NCI-H146 (cell line): ENCODE results near the gene HDHD3.
"Not testable (repeated sequence)": the region's sequence is repeated elsewhere in the genome, so short reads cannot be mapped to it uniquely, and the experiment has no call there.

Source experiments
- DNase-seq: peaks from one replicate; lab custom pipeline; 2025; lab: John Stamatoyannopoulos, UW

The HDHD3 gene

GRCh38 chr9:113389451-113389850, 12.7 kb upstream of the HDHD3 start:
- DNase-seq = no peak

DNA sequence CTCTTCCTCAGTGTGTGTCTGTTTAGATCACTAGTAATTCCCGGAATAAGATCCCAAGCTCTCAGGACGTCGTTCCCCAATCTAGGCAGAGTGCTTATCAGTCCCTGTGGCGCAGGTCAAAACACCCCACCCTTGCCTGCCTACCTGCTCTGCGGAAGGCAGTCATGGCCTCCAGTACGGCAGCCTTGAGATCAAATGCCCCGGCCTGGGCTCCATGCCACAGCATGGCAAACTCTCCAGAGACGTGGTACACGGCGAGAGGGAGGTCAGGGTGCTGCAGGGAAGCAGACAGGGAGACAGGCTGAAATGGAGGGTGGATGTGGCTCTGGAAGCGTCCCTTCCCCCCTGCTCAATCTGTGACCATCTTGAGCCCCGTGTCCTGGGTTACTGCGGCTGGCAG, 12.0 kb upstream of the HDHD3 start:
- no peak for DNase-seq

DNA sequence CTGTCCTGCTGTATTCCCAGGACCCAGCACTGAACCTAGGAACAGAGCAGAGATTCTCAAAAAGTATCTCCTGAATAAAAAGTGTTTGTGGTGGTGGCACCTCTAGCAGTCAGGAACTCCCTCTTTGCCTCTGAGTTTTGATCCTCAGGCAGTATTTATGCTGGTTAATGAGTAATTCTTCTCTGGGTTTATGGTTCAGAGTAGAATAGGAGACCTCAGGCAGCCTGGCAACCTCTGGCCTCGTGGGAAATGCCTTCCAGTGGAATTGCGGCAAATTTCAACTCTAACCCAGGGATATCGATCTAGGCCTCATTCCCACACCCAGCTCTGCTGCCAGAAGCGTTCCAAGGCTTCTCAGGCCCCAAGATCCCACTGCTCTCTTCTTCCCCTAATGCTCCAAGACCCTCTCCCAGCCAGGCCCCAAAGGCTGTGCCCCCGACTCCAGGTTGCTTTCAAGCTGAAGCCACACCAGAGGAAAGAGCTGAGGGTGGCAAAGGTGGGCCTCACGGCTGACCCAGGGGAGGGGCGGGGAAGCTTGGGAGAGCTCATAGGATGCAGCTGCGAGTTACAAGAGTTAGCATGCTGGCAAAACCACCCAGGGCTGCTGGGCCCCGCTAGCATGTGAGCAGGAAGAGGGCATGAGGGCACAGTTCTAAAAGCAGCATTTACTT, 10.9 kb upstream of the HDHD3 start:
- no peak for DNase-seq

DNA sequence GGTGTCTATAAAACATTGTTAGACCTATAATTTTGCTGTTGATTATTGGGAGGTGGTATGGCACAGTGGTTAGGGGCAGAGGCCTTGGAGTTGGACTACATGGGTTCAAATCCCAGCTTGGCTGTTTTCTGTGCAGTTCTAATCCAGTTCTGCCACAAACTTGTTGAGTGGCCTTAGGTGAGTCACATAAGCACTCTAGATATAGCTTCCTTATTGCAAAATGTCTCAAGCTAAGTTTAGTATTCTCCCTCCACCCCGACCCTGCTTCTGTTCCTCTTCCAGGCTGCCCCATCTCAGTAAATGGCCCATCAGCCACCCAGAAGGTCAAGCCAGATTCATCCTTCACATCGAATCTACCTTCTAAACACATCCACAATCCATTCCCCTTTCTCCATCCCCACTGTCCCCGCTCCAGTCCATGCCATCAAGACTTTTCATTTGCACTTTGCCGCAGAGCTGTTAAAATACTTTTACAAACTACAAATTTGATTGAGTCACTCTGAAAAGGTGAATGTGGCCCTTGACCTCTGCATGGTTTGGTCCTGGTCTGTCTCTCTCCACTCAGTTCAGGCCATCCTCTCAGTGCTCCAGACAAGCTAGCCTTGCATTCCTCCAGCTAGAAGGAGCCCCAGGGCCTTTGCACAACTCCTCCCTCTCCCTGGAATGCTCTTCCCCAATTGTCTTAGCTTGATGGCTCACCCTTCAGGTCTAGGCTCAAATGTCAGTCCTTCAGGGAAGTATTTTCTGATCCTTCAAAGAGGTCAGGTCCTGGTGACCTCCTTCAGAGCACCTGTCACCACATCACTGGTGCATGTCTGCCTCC, 10.0 kb upstream of the HDHD3 start:
- no peak for DNase-seq

DNA sequence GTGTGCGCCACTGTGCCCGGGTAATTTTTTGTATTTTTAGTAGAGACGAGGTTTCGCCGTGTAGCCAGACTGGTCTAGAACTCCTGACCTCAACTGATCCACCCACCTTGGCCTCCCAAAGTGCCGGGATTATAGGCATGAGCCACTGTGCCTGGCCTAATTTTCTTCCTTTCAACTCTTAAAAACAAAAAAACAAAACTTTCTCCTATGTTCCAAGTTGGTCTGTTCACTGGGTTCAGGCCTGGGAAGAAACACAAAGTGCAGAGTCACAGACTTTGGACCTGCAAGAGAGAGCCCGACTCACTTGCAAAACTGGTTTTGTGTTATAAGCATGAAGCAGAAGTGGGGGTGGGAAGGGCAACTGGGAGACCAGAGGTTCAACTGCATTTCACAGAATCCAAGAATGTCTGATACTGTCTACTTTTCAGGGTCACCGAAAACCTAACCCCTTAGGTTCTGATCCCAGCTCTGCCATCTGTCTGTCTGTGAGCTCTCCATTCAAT, 5.2 kb upstream of the HDHD3 start:
- no peak for DNase-seq

GRCh38 chr9:113381441-113381840, 4.7 kb upstream of the HDHD3 start:
- not testable (repeated sequence) for DNase-seq

GRCh38 chr9:113380869-113381378, 4.1 kb upstream of the HDHD3 start:
- DNase-seq = no peak

DNA sequence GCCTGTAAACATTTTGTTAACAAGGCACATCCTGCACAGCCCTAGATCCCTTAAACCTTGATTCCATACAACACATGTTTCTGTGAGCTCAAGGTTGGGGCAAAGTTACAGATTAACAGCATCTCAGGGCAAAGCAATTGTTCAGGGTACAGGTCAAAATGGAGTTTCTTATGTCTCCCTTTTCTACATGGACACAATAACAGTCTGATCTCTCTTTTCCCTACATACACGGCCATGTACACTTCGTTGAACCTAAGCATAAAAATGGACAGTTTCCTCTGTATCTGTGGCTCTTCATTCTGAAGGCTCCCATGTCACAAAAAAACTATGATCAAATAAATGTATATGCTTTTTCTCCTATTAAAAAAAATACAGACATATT, 3.0 kb upstream of the HDHD3 start:
- DNase-seq = not testable (repeated sequence)

DNA sequence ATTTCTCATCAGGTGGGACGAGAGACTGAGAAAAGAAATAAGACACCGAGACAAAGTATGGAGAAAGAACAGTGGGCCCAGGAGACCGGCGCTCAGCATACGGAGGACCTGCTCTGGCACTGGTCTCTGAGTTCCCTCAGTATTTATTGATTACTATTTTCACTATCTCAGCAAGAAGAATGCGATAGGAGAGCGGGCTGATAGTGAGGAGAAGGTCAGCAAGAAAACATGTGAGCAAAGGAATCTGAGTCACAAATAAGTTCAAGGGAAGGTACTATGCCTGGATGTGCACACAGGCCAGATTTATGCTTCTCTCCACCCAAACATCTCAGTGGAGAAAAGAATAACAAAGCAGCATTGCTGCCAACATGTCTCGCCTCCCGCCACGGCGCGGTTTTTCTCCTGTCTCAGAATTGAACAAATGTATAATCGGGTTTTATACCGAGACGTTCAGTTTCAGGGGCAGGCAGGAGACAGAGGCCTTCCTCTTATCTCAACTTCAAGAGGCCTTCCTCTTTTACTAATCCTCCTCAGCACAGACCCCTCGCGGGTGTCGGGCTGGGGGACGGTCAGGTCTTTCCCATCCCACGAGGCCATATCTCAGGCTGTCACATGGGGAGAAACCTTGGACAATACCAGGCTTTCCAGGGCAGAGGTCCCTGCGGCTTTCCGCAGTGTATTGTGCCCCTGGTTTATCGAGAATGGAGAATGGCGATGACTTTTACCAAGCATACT, 2.5 kb upstream of the HDHD3 start:
- DNase-seq = not testable (repeated sequence)

- no peak for DNase-seq
These were observed 1.4 kb downstream of the HDHD3 start for GRCh38 chr9:113375057-113376023.

DNA sequence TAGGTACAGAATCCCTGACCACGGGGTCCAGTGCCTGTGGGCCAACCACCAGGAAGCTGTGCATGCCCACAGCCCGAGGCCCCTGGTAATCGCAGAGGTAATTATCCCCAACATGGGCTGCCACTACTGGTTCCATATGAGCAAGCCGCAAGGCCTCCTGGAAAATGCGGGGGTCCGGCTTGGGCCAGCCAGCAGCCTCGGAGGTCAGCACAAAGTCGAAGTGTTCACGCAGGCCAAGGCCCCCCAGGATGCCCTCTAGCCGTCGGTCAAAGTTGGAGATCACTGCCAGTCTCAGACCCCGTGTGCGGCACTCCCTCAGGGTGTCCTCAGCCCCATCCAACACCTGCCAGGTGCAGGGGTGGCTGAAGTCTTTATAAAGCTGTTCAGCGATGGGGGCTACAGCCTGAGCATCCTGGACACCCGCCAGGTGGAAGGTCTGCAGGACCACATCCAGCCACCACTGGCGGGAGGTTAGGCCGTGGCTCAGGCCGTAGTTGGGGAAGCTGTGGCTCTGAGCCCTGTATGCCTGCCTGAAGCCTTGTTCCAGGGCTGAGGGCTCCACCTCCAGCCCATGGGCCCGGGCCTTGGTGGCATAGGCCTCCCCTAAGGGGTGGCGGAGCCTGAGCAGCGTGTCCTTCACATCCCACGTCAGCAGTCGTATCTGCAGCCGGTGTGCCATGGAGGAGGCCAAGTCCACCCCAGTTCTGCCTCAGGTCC, 3.0 kb downstream of the HDHD3 start:
- DNase-seq = no peak

GRCh38 chr9:113373256-113373655, 3.5 kb downstream of the HDHD3 start:
- DNase-seq = no peak

- DNase-seq = no peak
These were observed 4.7 kb downstream of the HDHD3 start for GRCh38 chr9:113372059-113372458.

DNA sequence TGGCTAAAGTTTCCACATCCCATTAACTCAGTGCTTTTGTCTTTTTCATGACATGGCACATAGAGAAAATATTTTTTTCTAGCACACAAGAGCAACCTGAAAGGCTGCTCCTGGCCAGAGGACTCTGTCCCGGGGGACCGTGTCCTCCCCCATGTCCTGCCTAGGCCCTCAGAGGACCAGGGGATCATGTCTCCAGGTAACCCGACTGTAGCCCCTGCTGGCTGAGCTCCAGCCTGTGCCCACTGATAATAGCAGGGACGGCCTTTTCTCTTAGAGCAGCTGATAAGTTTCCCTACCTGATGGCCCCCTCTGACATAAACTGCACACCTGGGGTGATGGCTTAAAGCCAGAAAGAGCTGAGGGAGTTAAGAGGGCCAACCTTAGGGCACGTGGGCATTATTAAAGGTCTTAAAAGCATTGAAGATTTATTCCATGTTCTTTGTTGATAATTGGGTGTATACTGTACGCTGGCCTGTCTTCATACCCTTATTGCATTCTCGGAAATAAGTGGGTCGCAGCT, 5.9 kb downstream of the HDHD3 start:
- no peak for DNase-seq

- no peak for DNase-seq
These were observed 7.0 kb downstream of the HDHD3 start for GRCh38 chr9:113369855-113370140.

GRCh38 chr9:113368982-113369854, 7.6 kb downstream of the HDHD3 start:
- no peak for DNase-seq

GRCh38 chr9:113368348-113368981, 8.3 kb downstream of the HDHD3 start:
- no peak for DNase-seq

- not testable (repeated sequence) for DNase-seq
These were observed 11.1 kb downstream of the HDHD3 start for GRCh38 chr9:113365652-113366051.

- DNase-seq = no peak
These were observed 11.8 kb downstream of the HDHD3 start for GRCh38 chr9:113364951-113365350.
